GM06990 (cell line): Measurements from ENCODE around the gene HAVCR1.

Source experiments
- DNase-seq: peaks from one replicate; pipeline ENCODE4 v3.0.0-alpha.2; 2011; ENCODE audit not compliant: insufficient read length; ENCODE audit errors: extremely low read depth
- H3K27me3 ChIP-seq: replicated peaks from 2 replicates; pipeline ENCODE4 v1.6.0; 2011; ENCODE audit warnings: low read length; ENCODE audit not compliant: control insufficient read depth, insufficient read depth
- H3K36me3 ChIP-seq: 2 replicates; pipeline ENCODE4 v1.5.1; 2011; ENCODE audit warnings: low read length; ENCODE audit not compliant: control insufficient read depth, insufficient read depth
- H3K4me3 ChIP-seq: replicated peaks from 2 replicates; pipeline ENCODE4 v1.5.1; 2011; ENCODE audit warnings: low read depth, mild to moderate bottlenecking, control low read depth, low read length
- CTCF ChIP-seq: IDR thresholded peaks from 2 replicates; pipeline ENCODE4 v1.5.1; 2011; ENCODE audit warnings: low read length, control low read depth, mild to moderate bottlenecking, inconsistent platforms; ENCODE audit not compliant: insufficient read depth, poor library complexity, severe bottlenecking

The HAVCR1 gene

GRCh38 chr5:156984064-156984463, 74.9 kb downstream of the HAVCR1 start:
- no peaks in the 10 kb centered on the region for H3K27me3 ChIP-seq
- H3K4me3 ChIP-seq: no peak overlapping the region
- DNase-seq: no peak
- H3K36me3 ChIP-seq: no peaks in the 10 kb centered on the region
- no peak for TF ChIP-seq CTCF

- H3K4me3 ChIP-seq: no peak overlapping the region
Observed at GRCh38 chr5:156981481-156981880, 77.4 kb downstream of the HAVCR1 start.

More at GRCh38 chr5:156981481-156981880, 77.4 kb downstream of the HAVCR1 start:
- TF ChIP-seq CTCF: no peak
- Histone ChIP-seq H3K27me3 (no peaks in the 10 kb centered on the region), H3K36me3 (no peaks in the 10 kb centered on the region)
- no peak for DNase-seq
